MM.1S (cell line): ENCODE measurements around the gene CSTPP1.

ENCODE experiments used
- CTCF ChIP-seq: fragments of 300-600 bp; sonication (generic); IDR thresholded peaks from 2 replicates; pipeline ENCODE4 v1.5.1; 2016; ENCODE audit warnings: antibody characterized with exemption, low read length, mixed read lengths
- EZH2 ChIP-seq: fragments of 300-600 bp; sonication (generic); optimal IDR thresholded peaks from 2 replicates; pipeline ENCODE3; 2017; ENCODE audit warnings: low read depth, mild to moderate bottlenecking, antibody characterized with exemption, low read length, mixed read lengths
- EZH2phosphoT487 ChIP-seq: fragments of 300-600 bp; sonication (generic); IDR thresholded peaks from 2 replicates; pipeline ENCODE4 v1.6.1; 2018; ENCODE audit warnings: antibody characterized with exemption, low read length

- TF ChIP-seq EZH2phosphoT487, result no peak
- TF ChIP-seq CTCF, result no peak
- TF ChIP-seq EZH2, result no peak
Measured at GRCh38 chr11:47021965-47022364, 85.4 kb downstream of the CSTPP1 start.
